GM12878 (cell line): ENCODE results near the gene MED25.

ENCODE experiments used
- CHD2 ChIP-seq: IDR thresholded peaks from 2 replicates; pipeline ENCODE4 v1.6.1; 2011; ENCODE audit warnings: low read depth, low read length, improper control_type of control experiment, borderline replicate concordance
- CTCF ChIP-seq, 3 experiments: IDR thresholded peaks in 2 of 3; conservative IDR thresholded peaks in 1 of 3; 2 replicates each; pipeline ENCODE4 v1.5.1; 2011; ENCODE audit warnings: low read depth in 3 of 3, low read length in 3 of 3, mild to moderate bottlenecking in 3 of 3, control low read depth in 2 of 3, moderate library complexity in 2 of 3, inconsistent platforms in 1 of 3, mixed read lengths in 1 of 3; ENCODE audit not compliant: control insufficient read depth in 2 of 3, insufficient read depth in 1 of 3; ENCODE audit errors: extremely low read depth in 1 of 3
- JUNB ChIP-seq: IDR thresholded peaks from 2 replicates; pipeline ENCODE4 v1.6.1; 2016; ENCODE audit warnings: antibody characterized with exemption, mild to moderate bottlenecking
- MLLT1 ChIP-seq: fragments of 450-650 bp; IDR thresholded peaks from 2 replicates; pipeline ENCODE4 v1.6.1; 2016; ENCODE audit warnings: mild to moderate bottlenecking
- MTA3 ChIP-seq: IDR thresholded peaks from 2 replicates; pipeline ENCODE4 v1.6.1; 2012; ENCODE audit warnings: low read length, inconsistent platforms, borderline replicate concordance
- NRF1 ChIP-seq: conservative IDR thresholded peaks from 2 replicates; pipeline ENCODE4 v1.6.1; 2011; ENCODE audit warnings: mild to moderate bottlenecking, low read depth, low read length, improper control_type of control experiment
- TARDBP ChIP-seq: IDR thresholded peaks from 2 replicates; pipeline ENCODE4 v1.6.1; 2016; ENCODE audit warnings: borderline replicate concordance

DNA sequence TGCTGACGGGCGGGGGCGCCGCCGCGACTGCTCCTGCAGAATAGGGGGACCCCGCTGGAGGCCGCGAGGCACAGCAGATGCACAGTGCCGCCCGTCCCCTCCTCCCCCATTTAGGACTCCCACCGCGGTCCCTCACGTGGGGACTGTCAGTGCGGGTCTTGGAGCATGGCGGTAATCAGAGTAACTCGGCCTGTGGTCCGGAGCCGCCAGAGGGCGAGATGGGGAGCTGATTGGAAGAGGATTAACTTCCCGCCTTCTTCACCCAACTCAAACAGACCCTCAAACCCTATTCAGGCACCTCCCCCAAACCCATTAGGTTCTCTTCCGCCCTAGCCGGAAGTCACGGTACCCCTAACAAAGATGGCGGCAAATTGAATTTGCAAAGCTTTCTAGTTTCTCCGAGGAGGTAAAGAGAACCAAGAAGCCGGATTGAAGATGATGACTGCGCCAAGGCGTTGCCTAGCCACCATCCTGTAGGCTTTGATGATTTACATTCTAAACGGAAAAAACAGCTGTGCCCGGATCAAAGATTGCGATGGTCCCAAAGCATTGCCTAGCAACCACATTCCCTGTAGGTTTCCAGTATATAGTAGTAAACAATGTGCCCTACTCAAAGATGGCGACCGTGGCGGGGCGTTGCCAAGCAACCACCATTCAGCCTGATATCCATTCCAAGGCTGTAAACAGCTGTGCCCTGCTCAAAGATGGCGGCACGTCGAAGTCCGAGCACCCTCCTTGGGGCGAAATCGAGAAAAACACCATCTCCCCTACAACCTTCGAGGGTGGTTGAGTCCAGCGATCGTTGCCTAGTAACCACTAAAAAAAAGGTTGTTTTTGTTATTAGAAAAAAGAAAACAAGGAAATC lies 4.9 kb upstream of the MED25 start, which contains the start of gene FUZ:
- TF ChIP-seq CHD2 (peak; percentile 58), NRF1 (no peak), CTCF (IDR thresholded peaks at IDR 0.05 in 2 of 3, conservative IDR thresholded peaks at IDR 0.05 in 1 of 3; ENCODE audit: control insufficient read depth in 2 of 3, extremely low read depth in 1 of 3, insufficient read depth in 1 of 3, low read depth in 3 of 3, low read length in 3 of 3) (peak in 2 of 3 experiments; percentile 8 to 23; a peak in 2 of 6 replicates), TARDBP (0 out of 2 replicates have a peak, but pooled peaks have one; percentile 4), JUNB (no peak), MTA3 (no peak), MLLT1 (peak; percentile 81)
